ENCODE measurements around the gene TAS2R39. TPM values are rescaled to one million over a fixed set of nuclear protein-coding genes. Genes with fewer than 3 reads are reported as not detected.

TAS2R39 gene
- total and polyA plus RNA-seq, 2 donors from 2014 or later = not detected

- Histone ChIP-seq H3K36me3 (ENCODE audit: control insufficient read depth in 2 of 3, insufficient read depth in 3 of 3, low read length in 3 of 3) (no peaks in the 10 kb centered on the region), H3K4me1 (ENCODE audit: control insufficient read depth in 2 of 3, insufficient read depth in 2 of 3, low read depth in 1 of 3, low read length in 3 of 3) (no peaks in the 10 kb centered on the region), H3K4me3 (ENCODE audit: low read length in 3 of 3) (no peak overlapping the region), H3K27ac (ENCODE audit: low read depth in 2 of 2, low read length in 2 of 2) (no peak overlapping the region), H3K9me3 (ENCODE audit: control insufficient read depth in 2 of 3, insufficient read depth in 1 of 3, low read length in 3 of 3) (no peaks in the 10 kb centered on the region), H3K9ac (ENCODE audit: low read length in 3 of 3) (no peak overlapping the region), H3K27me3 (ENCODE audit: control insufficient read depth, insufficient read depth, low read length) (no peaks in the 10 kb centered on the region)
- intact Hi-C loops (cut with DNase I) = loop anchor here (5.0 to 10.0 kb wide), 2 partner anchors 208 to 360 kb away; partner anchors contain the start of gene EPHB6
- TF ChIP-seq, protein P1, sequence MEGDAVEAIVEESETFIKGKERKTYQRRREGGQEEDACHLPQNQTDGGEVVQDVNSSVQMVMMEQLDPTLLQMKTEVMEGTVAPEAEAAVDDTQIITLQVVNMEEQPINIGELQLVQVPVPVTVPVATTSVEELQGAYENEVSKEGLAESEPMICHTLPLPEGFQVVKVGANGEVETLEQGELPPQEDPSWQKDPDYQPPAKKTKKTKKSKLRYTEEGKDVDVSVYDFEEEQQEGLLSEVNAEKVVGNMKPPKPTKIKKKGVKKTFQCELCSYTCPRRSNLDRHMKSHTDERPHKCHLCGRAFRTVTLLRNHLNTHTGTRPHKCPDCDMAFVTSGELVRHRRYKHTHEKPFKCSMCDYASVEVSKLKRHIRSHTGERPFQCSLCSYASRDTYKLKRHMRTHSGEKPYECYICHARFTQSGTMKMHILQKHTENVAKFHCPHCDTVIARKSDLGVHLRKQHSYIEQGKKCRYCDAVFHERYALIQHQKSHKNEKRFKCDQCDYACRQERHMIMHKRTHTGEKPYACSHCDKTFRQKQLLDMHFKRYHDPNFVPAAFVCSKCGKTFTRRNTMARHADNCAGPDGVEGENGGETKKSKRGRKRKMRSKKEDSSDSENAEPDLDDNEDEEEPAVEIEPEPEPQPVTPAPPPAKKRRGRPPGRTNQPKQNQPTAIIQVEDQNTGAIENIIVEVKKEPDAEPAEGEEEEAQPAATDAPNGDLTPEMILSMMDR (IDR thresholded peaks at IDR 0.05; ENCODE audit: borderline replicate concordance, extremely low read depth, insufficient read depth) = peak; percentile 100
- FAIRE-seq = peak; percentile 97
- peak in 4 of 5 donors; percentile 66 to 93 (median 81) for DNase-seq
Measured at GRCh38 chr7:143214789-143215679, 31.8 kb downstream of the TAS2R39 start.

- Histone ChIP-seq H3K36me3 (ENCODE audit: control insufficient read depth in 2 of 3, insufficient read depth in 3 of 3, low read length in 3 of 3) (no peaks in the 10 kb centered on the region), H3K4me3 (ENCODE audit: low read length in 3 of 3) (no peak overlapping the region), H3K4me1 (ENCODE audit: control insufficient read depth in 2 of 3, insufficient read depth in 2 of 3, low read depth in 1 of 3, low read length in 3 of 3) (no peaks in the 10 kb centered on the region), H3K27me3 (ENCODE audit: control insufficient read depth, insufficient read depth, low read length) (no peaks in the 10 kb centered on the region), H3K9ac (ENCODE audit: low read length in 3 of 3) (no peak overlapping the region), H3K9me3 (ENCODE audit: control insufficient read depth in 2 of 3, insufficient read depth in 1 of 3, low read length in 3 of 3) (no peaks in the 10 kb centered on the region), H3K27ac (ENCODE audit: low read depth in 2 of 2, low read length in 2 of 2) (no peak overlapping the region)
- intact Hi-C loops (cut with DNase I) = loop anchor here (10.0 kb wide), 1 partner anchor 361 kb away; the partner anchor contains the start of gene EPHB6
- DNase-seq = no peak
- FAIRE-seq = no peak
- TF ChIP-seq, protein P1 (IDR thresholded peaks at IDR 0.05; ENCODE audit: borderline replicate concordance, extremely low read depth, insufficient read depth) = no peak
Measured at GRCh38 chr7:143216151-143216550, 32.9 kb downstream of the TAS2R39 start.

- FAIRE-seq (no peak), DNase-seq (no peak)
- H3K9me3 ChIP-seq (ENCODE audit: control insufficient read depth in 2 of 3, insufficient read depth in 1 of 3, low read length in 3 of 3) = no peaks in the 10 kb centered on the region
- H3K4me3 ChIP-seq (ENCODE audit: low read length in 3 of 3) = no peak overlapping the region
- no peak overlapping the region for H3K9ac ChIP-seq (ENCODE audit: low read length in 3 of 3)
- H3K4me1 ChIP-seq (ENCODE audit: control insufficient read depth in 2 of 3, insufficient read depth in 2 of 3, low read depth in 1 of 3, low read length in 3 of 3) = no peaks in the 10 kb centered on the region
- TF ChIP-seq, protein P1 (IDR thresholded peaks at IDR 0.05; ENCODE audit: borderline replicate concordance, extremely low read depth, insufficient read depth) = no peak
- intact Hi-C loops (cut with DNase I) = loop anchor here (10.0 kb wide), 1 partner anchor 362 kb away; the partner anchor contains the start of gene EPHB6
- no peak overlapping the region for H3K27ac ChIP-seq (ENCODE audit: low read depth in 2 of 2, low read length in 2 of 2)
- H3K36me3 ChIP-seq (ENCODE audit: control insufficient read depth in 2 of 3, insufficient read depth in 3 of 3, low read length in 3 of 3) = no peaks in the 10 kb centered on the region
- no peaks in the 10 kb centered on the region for H3K27me3 ChIP-seq (ENCODE audit: control insufficient read depth, insufficient read depth, low read length)
Measured at GRCh38 chr7:143216686-143217085, 33.5 kb downstream of the TAS2R39 start.

All from kidney (tissue), 14 donors.